ENCODE data around the gene TMEM18. TPM values are rescaled to one million over a fixed set of nuclear protein-coding genes. Genes with fewer than 3 reads are reported as not detected.

The TMEM18 gene
- total and polyA plus RNA-seq, 2 experiments from 2014 or later: 15.0 to 41.9 TPM

- no peak for TF ChIP-seq CTCF (conservative IDR thresholded peaks at IDR 0.05; ENCODE audit: low read depth in 2 of 2)
- no peak for TF ChIP-seq POLR2AphosphoS5 (IDR thresholded peaks at IDR 0.05; ENCODE audit: low read depth)
- no peak for TF ChIP-seq STAT1 (IDR thresholded peaks at IDR 0.05; ENCODE audit: unreplicated experiment)
- no peak for TF ChIP-seq ZNF331 (CRISPR knock-in tag; IDR thresholded peaks at IDR 0.05; ENCODE audit: low read depth)
- TF ChIP-seq REST (IDR thresholded peaks at IDR 0.05; ENCODE audit: unreplicated experiment): no peak
- TF ChIP-seq ETS1 (IDR thresholded peaks at IDR 0.05): no peak
- TF ChIP-seq EZH2phosphoT487 (IDR thresholded peaks at IDR 0.05; ENCODE audit: unreplicated experiment): no peak
- TF ChIP-seq CREB1 (CRISPR knock-in tag; IDR thresholded peaks at IDR 0.05; ENCODE audit: low read depth): no peak
- no peak for TF ChIP-seq ZNF114 (CRISPR knock-in tag; IDR thresholded peaks at IDR 0.05)
- TF ChIP-seq JUNB (IDR thresholded peaks at IDR 0.05; ENCODE audit: unreplicated experiment): no peak
- TF ChIP-seq NANOG (IDR thresholded peaks at IDR 0.05; ENCODE audit: borderline replicate concordance): no peak
- TF ChIP-seq EZH2 (IDR thresholded peaks at IDR 0.05; ENCODE audit: low read depth, unreplicated experiment): no peak
These were observed 49.0 kb upstream of the TMEM18 start (continued) for GRCh38 chr2:726169-726568.

GRCh38 chr2:725468-725867 lies 48.3 kb upstream of the TMEM18 start:
- peaks cover 7% of the 10 kb centered on the region for H3K27me3 Mint-ChIP-seq (ENCODE audit: insufficient read depth, low read depth, poor library complexity)
- no peaks in the 10 kb centered on the region for H3K79me2 ChIP-seq (replicated peaks; ENCODE audit: insufficient read depth)
- H3F3A ChIP-seq (replicated peaks; ENCODE audit: low read depth): peaks cover 9% of the 10 kb centered on the region
- no peak overlapping the region for H2AFZ ChIP-seq
- ATAC-seq (no peak), DNase-seq (ENCODE audit: low spot score) (no peak)
- H3K27me3 ChIP-seq (ENCODE audit: insufficient read depth): no peaks in the 10 kb centered on the region
- no peak overlapping the region for H3K4me3 Mint-ChIP-seq
- no peaks in the 10 kb centered on the region for H4K20me1 ChIP-seq (replicated peaks; ENCODE audit: insufficient read depth)
- H3K4me3 ChIP-seq: no peak overlapping the region
- H3K4me1 Mint-ChIP-seq: peaks cover 53% of the 10 kb centered on the region
- H3K36me3 ChIP-seq (ENCODE audit: insufficient read depth): no peaks in the 10 kb centered on the region
- peaks cover 30% of the 10 kb centered on the region for H3K4me1 ChIP-seq (ENCODE audit: insufficient read depth)
- H3K4me2 ChIP-seq: no peak overlapping the region
- H3K9me3 Mint-ChIP-seq: no peaks in the 10 kb centered on the region; the same call in 1 of the 3 replicates
- no peak overlapping the region for H3K27ac ChIP-seq (ENCODE audit: low read depth)
- H3K36me3 Mint-ChIP-seq (ENCODE audit: low read depth): no peaks in the 10 kb centered on the region
- no peaks in the 10 kb centered on the region for H3K9me2 ChIP-seq (ENCODE audit: insufficient read depth)
- H3K27ac Mint-ChIP-seq: no peak overlapping the region
- TF ChIP-seq EZH2phosphoT487 (IDR thresholded peaks at IDR 0.05; ENCODE audit: unreplicated experiment) (no peak), REST (IDR thresholded peaks at IDR 0.05; ENCODE audit: unreplicated experiment) (no peak), JUNB (IDR thresholded peaks at IDR 0.05; ENCODE audit: unreplicated experiment) (no peak), ETS1 (IDR thresholded peaks at IDR 0.05) (no peak), STAT1 (IDR thresholded peaks at IDR 0.05; ENCODE audit: unreplicated experiment) (no peak), EZH2 (IDR thresholded peaks at IDR 0.05; ENCODE audit: low read depth, unreplicated experiment) (no peak), POLR2AphosphoS5 (IDR thresholded peaks at IDR 0.05; ENCODE audit: low read depth) (no peak), ZNF114 (CRISPR knock-in tag; IDR thresholded peaks at IDR 0.05) (no peak)
